ENCODE data around the gene MBD5.
"Not testable (repeated sequence)": the region's sequence is repeated elsewhere in the genome, so short reads cannot be mapped to it uniquely, and the experiment has no call there.

Gene MBD5

DNA sequence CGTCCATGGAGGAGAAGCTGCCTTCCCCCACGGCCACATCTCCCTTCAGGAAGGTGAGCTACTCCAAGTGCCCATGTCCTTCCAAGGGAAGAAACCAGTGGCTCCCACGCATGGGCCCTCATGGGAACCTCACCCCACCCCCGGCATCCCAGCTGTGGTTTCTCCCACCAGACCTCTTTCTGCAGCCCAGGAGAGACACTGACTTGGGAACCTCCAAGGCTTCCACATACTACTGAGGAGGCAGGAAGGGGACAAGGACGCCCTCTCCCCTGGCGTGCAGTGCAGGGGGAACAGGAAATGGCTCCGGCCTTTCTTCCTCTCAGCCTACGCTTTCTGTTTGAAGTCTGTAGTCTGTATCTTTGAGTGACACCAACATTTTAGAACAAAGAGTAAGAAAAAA is 519.1 kb downstream of the MBD5 start:
- no peak overlapping the region for H3K9ac ChIP-seq (ENCODE audit: low read depth, low read length)
- no peaks in the 10 kb centered on the region for H3K4me1 ChIP-seq (ENCODE audit: insufficient read depth, low read length)
- H3K4me3 ChIP-seq (ENCODE audit: low read length), result no peak overlapping the region
- no peak overlapping the region for H3K27ac ChIP-seq (ENCODE audit: low read length)
- no peaks in the 10 kb centered on the region; the same call in 1 of the 2 replicates for H3K27me3 ChIP-seq (ENCODE audit: insufficient read depth, low read length)
- H3K9me3 ChIP-seq (ENCODE audit: insufficient read depth, low read depth, low read length), result no peaks in the 10 kb centered on the region
- H3K36me3 ChIP-seq (ENCODE audit: insufficient read depth, low read depth, low read length), result no peaks in the 10 kb centered on the region

DNA sequence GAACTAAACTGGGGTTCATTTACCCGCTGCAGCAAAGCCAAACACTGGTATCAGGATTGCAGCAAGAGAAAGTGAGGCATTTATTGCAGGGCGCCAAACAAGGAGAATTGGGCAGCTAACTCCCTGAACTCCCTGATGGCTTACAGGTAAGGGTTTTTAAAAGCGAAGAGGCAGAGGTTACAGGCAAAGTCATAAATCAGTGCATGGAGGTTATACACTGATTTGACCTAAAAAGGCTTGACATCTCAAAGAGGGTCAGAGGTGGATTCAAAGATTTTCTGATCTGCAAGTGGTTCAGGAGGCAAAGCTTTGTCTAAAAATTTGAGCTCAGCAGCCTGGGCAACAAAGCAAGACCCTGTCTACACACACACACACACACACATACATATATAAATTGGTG is 520.9 kb downstream of the MBD5 start:
- H3K4me1 ChIP-seq (ENCODE audit: insufficient read depth, low read length), result no peaks in the 10 kb centered on the region
- H3K36me3 ChIP-seq (ENCODE audit: insufficient read depth, low read depth, low read length), result no peaks in the 10 kb centered on the region
- H3K4me3 ChIP-seq (ENCODE audit: low read length), result no peak overlapping the region
- H3K9me3 ChIP-seq (ENCODE audit: insufficient read depth, low read depth, low read length), result no peaks in the 10 kb centered on the region
- no peaks in the 10 kb centered on the region; the same call in 1 of the 2 replicates for H3K27me3 ChIP-seq (ENCODE audit: insufficient read depth, low read length)
- H3K9ac ChIP-seq (ENCODE audit: low read depth, low read length), result no peak overlapping the region
- H3K27ac ChIP-seq (ENCODE audit: low read length), result no peak overlapping the region

DNA sequence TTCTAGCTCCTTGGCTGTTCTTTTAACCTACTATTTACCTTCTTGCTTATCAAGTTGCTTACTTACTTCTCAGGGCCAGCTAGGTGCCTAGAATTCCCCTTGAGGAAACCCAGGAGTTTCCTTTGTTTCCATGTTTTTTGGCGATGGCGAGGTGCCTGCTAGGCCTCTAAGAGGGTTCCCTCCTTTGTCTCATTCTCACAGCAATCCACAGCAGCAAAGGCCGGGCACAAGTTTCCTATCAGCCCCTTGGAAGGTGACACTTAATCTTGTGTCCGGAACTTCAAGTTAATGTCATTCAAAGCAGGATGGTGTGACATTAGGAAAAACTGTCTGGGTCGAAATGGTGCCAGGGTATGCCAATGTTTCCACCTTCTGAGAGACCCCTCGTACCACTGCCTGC is 521.7 kb downstream of the MBD5 start:
- no peaks in the 10 kb centered on the region for H3K36me3 ChIP-seq (ENCODE audit: insufficient read depth, low read depth, low read length)
- no peak overlapping the region for H3K27ac ChIP-seq (ENCODE audit: low read length)
- no peaks in the 10 kb centered on the region for H3K4me1 ChIP-seq (ENCODE audit: insufficient read depth, low read length)
- H3K9me3 ChIP-seq (ENCODE audit: insufficient read depth, low read depth, low read length), result no peaks in the 10 kb centered on the region
- H3K9ac ChIP-seq (ENCODE audit: low read depth, low read length), result no peak overlapping the region
- no peak overlapping the region for H3K4me3 ChIP-seq (ENCODE audit: low read length)
- no peaks in the 10 kb centered on the region; the same call in 1 of the 2 replicates for H3K27me3 ChIP-seq (ENCODE audit: insufficient read depth, low read length)

DNA sequence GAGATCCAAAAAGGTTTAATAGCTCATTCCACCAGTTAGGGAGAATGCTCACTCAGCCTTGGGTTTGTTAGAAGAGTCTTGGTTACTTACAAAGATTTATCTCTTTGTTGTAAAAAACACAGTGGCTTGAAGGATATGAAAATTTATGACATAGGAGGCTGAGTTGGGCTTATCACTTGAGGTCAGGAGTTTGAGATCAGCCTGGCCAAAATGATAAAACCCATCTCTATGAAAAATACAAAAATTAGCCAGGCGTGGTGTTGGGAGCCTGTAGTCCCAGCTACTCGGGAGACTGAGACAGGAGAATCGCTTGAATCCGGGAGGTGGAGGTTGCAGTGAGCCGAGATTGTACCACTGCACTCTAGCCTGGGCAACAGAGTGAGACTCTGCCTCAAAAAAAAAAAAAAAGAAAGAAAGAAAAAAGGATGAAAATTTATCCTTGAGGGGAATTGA is 522.2 kb downstream of the MBD5 start:
- H3K9me3 ChIP-seq (ENCODE audit: insufficient read depth, low read depth, low read length), result not testable (repeated sequence)

DNA sequence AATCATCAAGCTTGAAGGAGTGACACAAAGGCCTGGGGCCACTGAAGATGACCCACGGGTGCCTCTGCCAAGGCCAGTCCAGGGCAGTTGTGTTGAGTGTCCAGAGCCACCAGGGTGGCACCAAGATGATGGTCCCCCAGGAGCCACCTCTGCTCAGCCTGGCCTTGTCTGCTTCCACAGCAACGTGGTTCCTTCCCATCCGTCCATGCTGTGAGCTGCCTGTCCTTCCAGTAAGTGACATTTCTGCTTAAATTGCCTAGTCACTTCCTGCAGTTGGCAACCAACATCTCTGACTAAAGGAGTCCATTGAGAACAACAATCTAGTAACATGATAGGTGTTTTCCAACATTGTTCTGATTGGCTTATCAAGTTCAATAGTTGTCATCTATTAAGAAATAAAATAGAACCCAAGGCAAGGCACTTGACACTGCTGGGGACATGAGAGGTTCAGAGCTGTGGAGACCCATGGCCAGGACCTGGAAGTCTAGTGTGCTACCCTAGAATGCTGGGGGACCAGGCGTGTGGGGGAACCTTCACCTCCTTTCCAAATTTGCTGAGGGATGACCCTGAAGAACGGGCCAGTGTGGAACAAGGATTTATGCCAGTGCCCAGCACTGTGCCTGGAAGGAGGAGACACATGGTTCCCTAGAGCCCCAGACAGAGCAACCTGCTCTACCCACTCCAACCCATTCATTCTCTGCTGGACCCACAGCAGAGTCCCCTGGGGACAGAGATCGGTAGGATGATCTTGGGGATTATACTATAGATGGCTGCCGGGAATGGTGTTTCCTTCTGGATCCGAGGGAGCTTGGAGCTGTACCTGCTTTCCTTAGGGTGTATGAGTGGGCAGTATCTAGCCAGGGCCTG is 524.7 kb downstream of the MBD5 start:
- Histone ChIP-seq H3K27me3 (ENCODE audit: insufficient read depth, low read length) (no peaks in the 10 kb centered on the region; the same call in 1 of the 2 replicates), H3K27ac (ENCODE audit: low read length) (no peak overlapping the region), H3K4me3 (ENCODE audit: low read length) (no peak overlapping the region), H3K9me3 (ENCODE audit: insufficient read depth, low read depth, low read length) (no peaks in the 10 kb centered on the region), H3K4me1 (ENCODE audit: insufficient read depth, low read length) (no peaks in the 10 kb centered on the region), H3K36me3 (ENCODE audit: insufficient read depth, low read depth, low read length) (no peaks in the 10 kb centered on the region), H3K9ac (ENCODE audit: low read depth, low read length) (no peak overlapping the region)

More for the DNA sequence above, 522.2 kb downstream of the MBD5 start:
- H3K4me1 ChIP-seq (ENCODE audit: insufficient read depth, low read length); H3K9ac ChIP-seq (ENCODE audit: low read depth, low read length); H3K36me3 ChIP-seq (ENCODE audit: insufficient read depth, low read depth, low read length); H3K27ac ChIP-seq (ENCODE audit: low read length); H3K4me3 ChIP-seq (ENCODE audit: low read length); H3K27me3 ChIP-seq (ENCODE audit: insufficient read depth, low read length): not testable (repeated sequence)

DNA sequence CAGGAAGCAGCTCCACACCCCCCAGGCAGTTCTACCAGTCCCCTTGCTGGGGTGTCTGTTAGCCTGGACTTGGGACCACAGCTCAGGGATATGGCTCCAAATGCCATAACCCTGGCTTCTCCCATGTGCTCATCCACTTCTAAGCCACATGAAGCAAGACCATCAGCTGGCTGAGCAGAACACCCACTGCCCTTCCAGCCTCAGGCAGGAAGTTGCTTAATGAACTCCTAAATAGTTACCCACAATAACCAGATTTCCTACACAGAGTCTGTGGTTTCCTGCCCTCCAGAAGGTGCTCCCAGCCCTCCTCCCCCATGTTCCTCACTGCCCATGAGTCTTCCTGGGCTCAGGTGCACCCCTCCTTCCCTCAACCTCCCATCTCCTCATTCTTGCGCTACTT is 525.4 kb downstream of the MBD5 start:
- Histone ChIP-seq H3K36me3 (ENCODE audit: insufficient read depth, low read depth, low read length) (no peaks in the 10 kb centered on the region), H3K9ac (ENCODE audit: low read depth, low read length) (no peak overlapping the region), H3K27ac (ENCODE audit: low read length) (no peak overlapping the region), H3K4me3 (ENCODE audit: low read length) (no peak overlapping the region), H3K9me3 (ENCODE audit: insufficient read depth, low read depth, low read length) (no peaks in the 10 kb centered on the region), H3K27me3 (ENCODE audit: insufficient read depth, low read length) (no peaks in the 10 kb centered on the region; the same call in 1 of the 2 replicates), H3K4me1 (ENCODE audit: insufficient read depth, low read length) (no peaks in the 10 kb centered on the region)

DNA sequence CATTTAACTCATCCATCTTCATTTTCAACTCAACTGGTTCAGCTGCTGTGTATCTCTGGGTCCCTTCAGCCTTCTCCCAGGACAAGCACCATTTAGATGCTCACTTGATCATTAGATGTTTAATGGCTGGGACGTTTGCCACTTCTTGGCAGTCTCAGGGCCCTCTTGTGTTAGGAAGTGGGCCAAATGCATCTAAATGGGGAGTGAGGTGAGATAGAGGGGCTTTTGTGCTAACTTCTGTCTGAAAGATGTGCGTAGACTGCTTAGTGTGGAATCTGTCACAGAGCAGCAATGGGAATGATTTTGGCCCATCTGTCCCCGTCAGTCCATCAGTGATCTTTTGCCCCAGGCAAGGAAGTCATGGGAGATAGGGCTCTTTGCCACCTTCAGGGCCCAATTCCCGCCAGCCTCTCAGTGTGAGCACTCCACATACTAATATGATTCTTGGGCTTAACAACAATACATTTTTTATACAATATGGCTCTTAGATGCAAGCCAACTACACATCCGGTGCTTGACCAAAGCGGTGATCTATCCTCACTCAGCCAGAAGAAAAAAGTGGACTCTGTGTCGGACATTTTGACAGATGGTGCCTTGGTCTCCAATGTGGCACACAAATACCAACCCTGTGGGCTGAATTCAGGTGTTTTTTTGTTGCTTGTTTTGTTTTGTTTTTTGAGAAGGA is 528.0 kb downstream of the MBD5 start:
- H3K4me1 ChIP-seq (ENCODE audit: insufficient read depth, low read length), result peaks cover 6% of the 10 kb centered on the region
- H3K27ac ChIP-seq (ENCODE audit: low read length), result no peak overlapping the region
- no peaks in the 10 kb centered on the region for H3K9me3 ChIP-seq (ENCODE audit: insufficient read depth, low read depth, low read length)
- H3K9ac ChIP-seq (ENCODE audit: low read depth, low read length), result no peak overlapping the region
- H3K27me3 ChIP-seq (ENCODE audit: insufficient read depth, low read length), result peaks cover 11% of the 10 kb centered on the region; the same call in 1 of the 2 replicates
- H3K36me3 ChIP-seq (ENCODE audit: insufficient read depth, low read depth, low read length), result no peaks in the 10 kb centered on the region
- H3K4me3 ChIP-seq (ENCODE audit: low read length), result no peak overlapping the region

DNA sequence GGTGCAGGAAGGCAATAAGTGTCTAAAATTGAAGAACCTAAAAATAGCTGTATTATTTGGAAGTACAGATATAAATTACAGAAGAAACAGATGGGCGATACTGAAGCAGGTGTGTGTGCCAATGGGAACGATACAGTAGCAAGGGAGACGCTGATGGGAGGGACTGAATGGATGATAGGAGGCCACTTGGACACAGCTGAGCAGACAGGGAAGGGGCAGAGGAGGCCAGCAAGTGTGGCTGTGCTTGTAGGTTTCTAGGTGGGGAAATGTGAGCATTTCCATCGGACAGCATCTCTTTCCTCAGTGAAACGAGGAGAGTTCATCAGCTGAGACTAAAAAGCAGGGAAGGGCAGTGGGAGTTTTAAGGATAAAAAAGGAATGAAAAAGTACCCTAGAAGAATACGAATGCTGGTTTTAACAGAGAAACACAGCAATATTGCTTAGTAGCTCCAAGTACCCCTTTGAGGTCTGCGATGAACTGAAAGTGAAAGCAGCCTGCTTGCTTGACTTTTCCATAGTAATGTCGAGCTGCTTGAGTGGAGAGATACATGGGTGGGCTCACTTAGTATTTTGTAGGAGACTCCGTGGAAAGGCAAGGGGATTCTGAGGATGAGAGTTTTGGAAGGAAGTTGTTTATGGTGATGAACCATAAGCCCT is 531.9 kb downstream of the MBD5 start:
- Histone ChIP-seq H3K9ac (ENCODE audit: low read depth, low read length) (no peak overlapping the region), H3K27ac (ENCODE audit: low read length) (no peak overlapping the region)

DNA sequence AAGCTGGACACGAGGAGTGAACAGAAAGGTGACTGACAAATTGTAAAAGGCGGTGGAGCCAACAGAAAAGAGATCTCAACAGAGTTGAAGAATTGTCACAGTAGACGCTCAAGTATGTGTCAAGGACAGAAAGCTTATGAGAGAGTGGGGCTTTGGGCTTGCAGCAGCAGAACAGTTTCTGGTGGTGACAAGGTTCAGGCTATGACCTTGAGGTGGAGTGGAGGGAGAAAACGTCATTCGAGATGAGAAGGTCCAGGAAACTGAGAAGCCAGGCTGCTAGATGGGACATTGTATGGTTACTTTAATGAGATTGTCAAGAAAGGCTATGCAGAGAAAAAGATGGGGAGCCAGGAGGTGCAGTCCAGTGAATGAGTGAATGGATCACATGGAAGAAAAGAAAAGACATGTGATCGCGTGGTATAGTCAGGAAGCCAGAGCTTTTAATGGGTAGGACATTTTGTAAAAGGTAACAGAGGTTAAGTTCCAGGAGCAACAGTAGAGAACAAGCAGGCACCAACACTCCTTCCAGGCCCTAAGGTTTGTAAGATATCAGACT is 532.5 kb downstream of the MBD5 start:
- Histone ChIP-seq H3K4me3 (ENCODE audit: low read length) (no peak overlapping the region), H3K27me3 (ENCODE audit: insufficient read depth, low read length) (peaks cover 11% of the 10 kb centered on the region; the same call in 1 of the 2 replicates), H3K4me1 (ENCODE audit: insufficient read depth, low read length) (peaks cover 24% of the 10 kb centered on the region), H3K9ac (ENCODE audit: low read depth, low read length) (no peak overlapping the region), H3K36me3 (ENCODE audit: insufficient read depth, low read depth, low read length) (no peaks in the 10 kb centered on the region), H3K27ac (ENCODE audit: low read length) (no peak overlapping the region), H3K9me3 (ENCODE audit: insufficient read depth, low read depth, low read length) (no peaks in the 10 kb centered on the region; the same call in 1 of the 2 replicates)

More for the DNA sequence above, 531.9 kb downstream of the MBD5 start:
- H3K9me3 ChIP-seq (ENCODE audit: insufficient read depth, low read depth, low read length), result no peaks in the 10 kb centered on the region
- H3K36me3 ChIP-seq (ENCODE audit: insufficient read depth, low read depth, low read length), result no peaks in the 10 kb centered on the region
- peaks cover 24% of the 10 kb centered on the region for H3K4me1 ChIP-seq (ENCODE audit: insufficient read depth, low read length)
- H3K4me3 ChIP-seq (ENCODE audit: low read length), result no peak overlapping the region
- H3K27me3 ChIP-seq (ENCODE audit: insufficient read depth, low read length), result peaks cover 11% of the 10 kb centered on the region; the same call in 1 of the 2 replicates

DNA sequence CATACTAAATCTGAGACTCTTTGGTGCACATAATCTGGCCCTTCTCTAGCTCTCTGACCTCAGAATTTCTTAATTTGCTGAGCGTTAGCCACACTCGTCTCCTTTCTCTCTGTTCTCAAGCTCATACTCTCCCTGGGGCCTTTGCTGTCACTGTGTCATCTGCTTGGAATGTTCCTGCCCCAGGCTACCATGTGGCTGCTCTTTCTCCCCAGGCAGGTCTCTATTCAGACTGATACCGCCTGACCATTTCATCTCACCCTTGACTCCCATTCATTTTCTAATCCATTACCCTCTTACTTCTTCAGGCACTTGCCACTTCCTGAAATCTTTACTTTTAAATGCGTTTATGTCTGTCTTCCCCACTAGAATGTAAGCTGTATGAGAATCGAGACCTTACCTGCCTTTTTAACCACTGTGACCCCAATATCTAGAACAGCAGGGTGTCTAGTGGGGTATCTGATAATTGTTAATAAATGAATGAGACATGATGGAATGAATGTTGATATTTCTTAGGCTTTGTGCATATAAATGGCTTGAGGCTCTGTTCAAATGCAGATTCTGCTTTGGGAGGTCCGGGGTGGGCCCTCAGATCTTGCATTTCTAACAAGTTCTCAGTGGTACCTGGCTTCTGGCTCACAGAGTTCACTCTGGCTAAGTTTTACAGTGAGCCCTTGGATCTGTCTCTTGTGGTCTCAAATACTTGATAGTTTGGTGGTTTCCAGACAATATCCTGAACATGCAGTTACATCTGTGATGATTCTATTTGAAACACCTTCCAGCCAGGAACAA is 533.8 kb downstream of the MBD5 start:
- peaks cover 11% of the 10 kb centered on the region; the same call in 1 of the 2 replicates for H3K27me3 ChIP-seq (ENCODE audit: insufficient read depth, low read length)
- no peaks in the 10 kb centered on the region for H3K36me3 ChIP-seq (ENCODE audit: insufficient read depth, low read depth, low read length)
- no peaks in the 10 kb centered on the region; the same call in 1 of the 2 replicates for H3K9me3 ChIP-seq (ENCODE audit: insufficient read depth, low read depth, low read length)
- H3K4me1 ChIP-seq (ENCODE audit: insufficient read depth, low read length), result peaks cover 24% of the 10 kb centered on the region
- H3K4me3 ChIP-seq (ENCODE audit: low read length), result peak overlapping the region; percentile 23; the same call in 1 of the 2 replicates
- no peak overlapping the region for H3K27ac ChIP-seq (ENCODE audit: low read length)
- no peak overlapping the region for H3K9ac ChIP-seq (ENCODE audit: low read depth, low read length)

Data from iPS-20b (cell line).